GM21619 (cell line): ENCODE data around the gene MAP3K7CL.

ENCODE experiments used
- ATAC-seq: cut with Tn5 transposase; IDR thresholded peaks from one replicate; pipeline ENCODE4 v1.9.1; 2021; ENCODE audit not compliant: unreplicated experiment

Gene MAP3K7CL

GRCh38 chr21:29194342-29194741 is 63.9 kb downstream of the MAP3K7CL start:
- ATAC-seq, result no peak

- no peak for ATAC-seq
These were observed 64.4 kb downstream of the MAP3K7CL start for GRCh38 chr21:29194847-29195246.

- ATAC-seq, result peak; percentile 97
These were observed 65.7 kb downstream of the MAP3K7CL start for GRCh38 chr21:29195981-29196669.

- ATAC-seq, result no peak
These were observed 66.3 kb downstream of the MAP3K7CL start for GRCh38 chr21:29196670-29197191.

- ATAC-seq, result no peak
These were observed 70.7 kb downstream of the MAP3K7CL start for GRCh38 chr21:29201186-29201585.

GRCh38 chr21:29205009-29205408 is 74.6 kb downstream of the MAP3K7CL start:
- no peak for ATAC-seq

- ATAC-seq, result no peak
These were observed 75.5 kb downstream of the MAP3K7CL start for GRCh38 chr21:29205988-29206387.

- ATAC-seq, result no peak
These were observed 76.0 kb downstream of the MAP3K7CL start for GRCh38 chr21:29206445-29206844.

GRCh38 chr21:29207201-29207600 is 76.8 kb downstream of the MAP3K7CL start:
- no peak for ATAC-seq

GRCh38 chr21:29208044-29208681 is 77.7 kb downstream of the MAP3K7CL start:
- ATAC-seq, result no peak

GRCh38 chr21:29208682-29209059 is 78.2 kb downstream of the MAP3K7CL start:
- ATAC-seq, result no peak

GRCh38 chr21:29209696-29210095 is 79.3 kb downstream of the MAP3K7CL start:
- ATAC-seq, result no peak

GRCh38 chr21:29211205-29211604 is 80.8 kb downstream of the MAP3K7CL start:
- ATAC-seq, result no peak

- no peak for ATAC-seq
These were observed 82.0 kb downstream of the MAP3K7CL start for GRCh38 chr21:29212446-29212845.

- ATAC-seq, result no peak
These were observed 83.3 kb downstream of the MAP3K7CL start for GRCh38 chr21:29213513-29214385.

GRCh38 chr21:29215709-29216108 is 85.3 kb downstream of the MAP3K7CL start:
- no peak for ATAC-seq

GRCh38 chr21:29217818-29218291 is 87.4 kb downstream of the MAP3K7CL start:
- ATAC-seq, result no peak

GRCh38 chr21:29218749-29219148 is 88.3 kb downstream of the MAP3K7CL start:
- no peak for ATAC-seq

- ATAC-seq, result no peak
These were observed 88.8 kb downstream of the MAP3K7CL start for GRCh38 chr21:29219165-29219770.

- no peak for ATAC-seq
These were observed 90.9 kb downstream of the MAP3K7CL start for GRCh38 chr21:29221253-29221744.

- ATAC-seq, result no peak
These were observed 93.6 kb downstream of the MAP3K7CL start for GRCh38 chr21:29224006-29224405.
